IPS-11a (cell line): ENCODE measurements around the gene KIAA1671.

ENCODE experiments used
- H3K4me3 ChIP-seq: one replicate; pipeline ENCODE4 v1.5.1; 2013; ENCODE audit warnings: low read depth, low read length, control low read depth

Gene KIAA1671

DNA sequence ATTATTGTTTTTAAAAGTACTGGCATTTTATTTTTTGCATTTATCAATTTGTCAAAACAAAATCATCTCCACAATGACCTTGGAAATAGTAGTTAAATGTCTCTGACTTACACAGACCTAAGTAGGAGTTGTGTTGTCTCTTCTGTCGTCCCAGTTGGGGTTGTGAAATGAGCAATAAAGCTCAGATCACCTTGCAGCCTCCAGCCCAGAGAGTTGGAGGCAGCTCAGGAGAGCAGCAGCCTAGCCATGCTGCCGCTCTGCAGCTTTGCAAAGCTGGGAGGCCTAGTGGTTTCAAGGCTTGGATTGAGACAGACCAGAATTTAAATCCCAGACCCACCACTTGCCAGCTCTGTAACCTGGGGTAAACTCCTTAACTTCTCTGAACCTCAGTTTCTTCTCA lies 181.9 kb downstream of the KIAA1671 start:
- no peak overlapping the region for H3K4me3 ChIP-seq

DNA sequence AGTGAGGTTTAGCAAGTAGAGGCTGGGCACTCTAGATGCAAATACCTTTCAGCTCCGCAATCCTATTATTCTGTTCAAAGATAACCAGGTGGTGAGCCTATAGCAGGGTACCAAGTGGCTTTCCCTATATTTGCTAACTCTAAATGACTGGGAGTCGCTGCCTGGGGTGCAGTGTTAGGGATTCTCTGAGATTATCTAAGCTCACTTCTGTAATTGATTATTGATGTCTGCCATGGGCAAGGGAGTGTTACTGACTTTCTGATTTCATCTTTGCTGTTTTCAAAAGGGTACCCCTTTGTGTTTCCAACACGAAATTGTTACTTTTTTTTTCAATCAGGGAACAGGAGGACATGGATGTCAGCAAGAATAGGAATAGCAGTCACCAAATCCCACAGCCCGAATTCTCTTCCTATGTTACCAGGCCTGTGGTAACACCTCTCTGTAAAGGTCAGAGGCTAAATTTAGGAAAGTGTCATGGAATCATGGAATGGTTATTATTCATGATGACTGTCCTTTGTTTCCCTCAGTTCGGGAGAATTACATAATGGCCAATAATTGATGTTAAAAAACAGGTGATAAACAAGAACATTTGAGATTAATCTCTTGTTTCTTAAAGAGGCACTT lies 184.5 kb downstream of the KIAA1671 start:
- H3K4me3 ChIP-seq = no peak overlapping the region

DNA sequence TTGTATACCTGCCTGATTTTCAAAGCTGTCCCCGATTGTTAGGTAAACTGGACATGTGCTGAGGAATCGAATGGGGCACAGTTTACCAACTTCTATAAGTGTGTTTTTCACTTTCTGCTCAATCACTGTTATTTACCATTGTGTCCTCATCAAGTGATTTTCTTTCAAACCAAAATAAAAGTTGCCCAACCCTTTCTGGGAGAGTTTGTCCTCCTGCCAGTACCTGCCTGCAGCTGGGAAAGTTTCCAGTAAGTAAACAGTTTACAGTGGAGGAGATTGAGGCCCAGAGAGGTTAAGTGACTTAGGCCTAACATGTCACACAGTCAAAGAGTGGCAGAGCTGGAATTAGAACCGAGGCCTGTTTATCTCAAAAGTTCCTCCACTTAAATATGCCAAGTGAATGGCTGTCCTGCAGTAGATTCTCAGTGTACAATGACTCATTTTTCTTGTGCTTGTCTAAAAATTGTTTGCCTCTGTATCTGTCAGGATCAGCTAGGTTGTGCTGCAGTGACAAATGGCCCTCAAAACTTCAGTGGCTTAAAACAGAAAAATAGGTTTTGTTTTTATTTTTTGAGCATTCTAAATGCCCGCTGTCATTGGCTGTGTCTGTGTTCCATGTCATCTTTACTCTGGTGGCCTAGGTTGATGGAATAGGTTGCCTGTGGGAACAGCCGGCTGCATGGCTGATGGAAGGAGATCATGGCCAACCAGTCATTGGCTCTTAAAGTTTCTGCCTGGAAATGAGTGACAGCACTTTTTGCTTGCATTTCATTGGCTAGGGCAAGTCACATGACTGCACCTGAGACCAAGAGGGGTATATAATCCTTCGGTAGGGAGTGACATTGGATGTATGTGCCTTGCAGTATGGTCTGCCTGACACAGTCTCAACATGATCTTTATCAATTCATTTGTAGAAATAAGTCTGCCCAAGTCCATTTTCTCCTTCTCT lies 185.3 kb downstream of the KIAA1671 start:
- H3K4me3 ChIP-seq = no peak overlapping the region

DNA sequence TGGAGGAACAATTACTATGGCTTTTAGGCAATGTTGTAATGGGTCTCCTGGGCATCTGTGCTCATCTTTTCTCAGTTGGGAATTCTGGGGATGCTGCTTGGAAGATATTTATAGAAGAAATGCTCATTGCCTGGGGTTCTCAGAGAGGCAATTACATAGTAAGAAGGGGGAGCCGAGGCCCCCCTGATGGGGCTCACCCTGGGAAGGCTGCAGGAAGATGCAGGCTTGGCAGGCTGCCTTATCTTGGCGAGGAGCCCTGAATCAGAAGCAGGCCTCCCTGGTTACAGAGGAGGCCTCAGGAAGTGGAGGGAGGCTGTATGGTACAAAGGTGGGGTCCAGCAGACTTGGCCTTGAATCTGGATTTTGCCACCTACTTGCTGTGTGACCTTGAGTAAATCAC lies 186.5 kb downstream of the KIAA1671 start:
- no peak overlapping the region for H3K4me3 ChIP-seq

DNA sequence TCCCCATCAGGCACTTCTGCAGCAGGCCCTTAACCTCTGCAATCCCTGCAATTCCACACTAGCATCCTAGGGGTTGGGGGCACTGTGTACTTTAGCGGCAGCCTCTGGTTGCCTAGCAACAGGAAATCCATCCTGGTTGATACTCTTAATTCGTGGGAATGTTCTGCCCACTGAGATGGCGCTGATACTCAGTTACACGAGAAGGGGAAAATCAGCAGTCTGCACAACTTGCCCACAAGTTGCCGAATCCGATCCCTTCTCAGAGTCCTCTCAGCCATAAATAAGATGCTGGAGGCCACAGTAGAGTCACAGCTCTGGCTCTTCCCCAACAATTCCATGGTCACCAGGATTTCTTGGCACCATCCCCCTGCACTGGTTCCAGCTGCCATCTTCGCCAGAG lies 189.6 kb downstream of the KIAA1671 start:
- H3K4me3 ChIP-seq = no peak overlapping the region

DNA sequence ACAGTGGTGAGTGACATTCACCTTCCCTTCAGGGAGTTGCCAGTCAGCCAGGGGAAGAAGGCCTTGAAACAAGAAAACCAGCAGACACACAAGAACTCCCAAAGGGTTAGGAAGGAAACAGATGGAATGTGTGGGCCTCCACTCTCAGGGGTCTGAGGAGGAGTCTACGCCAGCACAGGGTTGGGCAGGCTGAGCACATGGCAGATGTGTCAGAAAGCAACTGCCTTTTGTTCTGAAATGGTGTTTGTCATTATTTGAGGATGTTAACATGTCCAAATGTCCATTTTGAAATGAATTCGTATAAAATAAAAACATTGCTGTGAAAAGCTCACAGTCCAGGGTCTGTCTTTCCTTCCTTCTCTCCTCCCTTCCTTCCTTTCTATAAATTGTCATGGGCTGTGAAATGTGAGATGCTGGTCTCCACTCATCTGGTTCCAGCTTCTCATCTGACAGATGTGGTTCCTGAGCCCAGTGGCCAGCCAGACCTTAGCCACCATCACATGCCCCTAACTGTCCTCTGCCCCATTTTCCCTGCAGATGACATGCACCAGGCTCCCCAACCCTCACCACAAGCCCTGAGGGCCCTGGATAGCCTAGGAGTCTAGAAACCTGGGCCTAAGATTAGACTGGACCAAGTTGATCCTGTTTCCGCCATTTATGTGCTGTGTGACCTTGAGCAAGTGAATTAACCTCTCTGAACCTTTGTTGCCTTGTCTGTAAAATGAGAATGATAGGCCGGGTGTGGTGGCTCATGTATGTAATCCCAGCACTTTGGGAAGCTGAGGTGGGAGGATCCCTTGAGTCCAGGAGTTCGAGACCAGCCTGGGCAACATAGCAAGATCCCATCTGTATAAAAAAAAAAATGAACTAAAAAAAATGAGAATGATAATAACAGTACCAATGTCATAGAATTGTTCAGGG lies 190.9 kb downstream of the KIAA1671 start:
- H3K4me3 ChIP-seq = no peak overlapping the region

DNA sequence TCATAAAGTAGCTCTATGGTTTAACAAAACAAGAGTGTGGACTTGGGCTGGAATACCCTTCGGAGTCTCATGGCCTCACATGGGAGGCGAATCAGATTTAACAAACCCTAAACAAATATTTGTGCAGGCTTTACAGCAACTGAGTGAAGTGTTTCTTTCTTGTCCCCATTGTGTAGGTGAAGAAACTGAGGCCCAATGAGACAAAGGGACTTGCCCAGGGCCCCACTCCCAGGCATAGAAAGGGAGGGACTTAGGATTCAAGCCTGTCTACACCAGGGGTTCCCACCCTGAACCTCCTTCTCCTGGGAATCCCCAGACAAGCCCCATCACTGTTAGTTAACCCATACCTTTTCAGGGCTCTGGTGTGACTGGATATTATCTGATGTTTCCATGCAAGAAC lies 192.0 kb downstream of the KIAA1671 start:
- no peak overlapping the region for H3K4me3 ChIP-seq

DNA sequence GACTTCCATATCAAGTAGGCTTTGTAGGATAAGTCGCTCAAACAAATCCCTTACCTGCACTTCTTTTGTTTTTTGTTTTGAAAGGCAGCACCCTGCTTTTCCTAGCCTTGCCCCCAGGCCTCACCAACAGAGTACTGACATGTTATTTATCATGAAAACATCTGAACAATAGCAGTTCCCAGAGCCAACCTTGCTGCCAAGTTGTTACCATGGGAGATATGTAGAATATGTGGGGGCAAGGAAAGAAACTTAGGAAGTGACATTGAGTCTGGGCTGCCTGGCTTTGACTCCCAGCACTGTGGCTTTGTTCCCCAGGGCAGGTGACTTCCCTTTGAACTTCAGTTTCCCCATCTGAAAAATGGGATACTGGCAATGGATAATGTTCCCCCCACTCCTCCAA lies 193.8 kb downstream of the KIAA1671 start:
- H3K4me3 ChIP-seq = no peak overlapping the region

DNA sequence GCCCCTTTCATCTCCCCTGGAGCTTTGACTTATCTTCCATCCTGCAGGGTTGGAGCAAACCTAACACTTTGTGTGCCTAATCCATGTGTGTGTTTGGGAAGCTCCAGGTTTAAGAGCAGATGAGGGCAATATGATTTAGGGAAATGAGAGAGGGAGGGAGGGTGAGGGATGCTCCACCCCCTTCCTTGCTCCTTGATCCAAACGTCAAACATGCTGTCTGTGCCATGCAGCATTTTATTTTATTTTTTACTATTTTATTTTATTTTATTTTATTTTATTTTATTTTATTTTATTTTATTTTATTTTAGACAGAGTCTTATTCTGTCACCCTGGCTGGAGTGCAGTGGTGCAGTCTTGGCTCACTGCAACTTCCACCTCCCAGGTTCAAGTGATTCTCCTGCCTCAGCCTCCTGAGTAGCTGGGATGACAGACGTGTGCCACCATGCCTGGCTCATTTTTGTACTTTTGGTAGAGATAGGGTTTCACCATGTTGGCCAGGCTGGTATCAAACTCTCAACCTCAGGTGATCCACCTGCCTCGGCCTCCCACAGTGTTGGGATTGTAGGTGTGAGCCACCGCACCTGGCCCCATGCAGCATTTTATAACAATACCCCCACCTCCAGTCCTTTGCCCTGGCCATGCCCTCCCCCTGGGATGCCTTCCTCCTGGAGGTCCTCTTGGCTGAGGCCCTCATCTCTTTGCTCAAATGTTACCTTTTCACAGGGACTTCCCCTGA lies 194.6 kb downstream of the KIAA1671 start:
- H3K4me3 ChIP-seq = no peak overlapping the region

DNA sequence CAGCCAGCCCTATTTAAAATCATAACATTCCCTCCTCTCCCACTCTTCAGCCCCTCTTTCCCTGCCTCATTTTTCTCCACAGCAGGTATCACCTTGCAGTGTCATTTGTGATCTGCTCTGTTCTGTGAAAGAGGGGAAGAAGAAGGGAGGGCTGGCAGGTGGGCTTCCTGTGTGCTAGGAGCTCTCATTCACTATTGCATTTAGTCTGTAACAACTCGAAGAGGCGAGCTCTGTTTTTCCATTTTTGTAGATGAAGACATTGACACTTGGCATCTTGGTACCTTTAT lies 195.1 kb downstream of the KIAA1671 start:
- no peak overlapping the region for H3K4me3 ChIP-seq

DNA sequence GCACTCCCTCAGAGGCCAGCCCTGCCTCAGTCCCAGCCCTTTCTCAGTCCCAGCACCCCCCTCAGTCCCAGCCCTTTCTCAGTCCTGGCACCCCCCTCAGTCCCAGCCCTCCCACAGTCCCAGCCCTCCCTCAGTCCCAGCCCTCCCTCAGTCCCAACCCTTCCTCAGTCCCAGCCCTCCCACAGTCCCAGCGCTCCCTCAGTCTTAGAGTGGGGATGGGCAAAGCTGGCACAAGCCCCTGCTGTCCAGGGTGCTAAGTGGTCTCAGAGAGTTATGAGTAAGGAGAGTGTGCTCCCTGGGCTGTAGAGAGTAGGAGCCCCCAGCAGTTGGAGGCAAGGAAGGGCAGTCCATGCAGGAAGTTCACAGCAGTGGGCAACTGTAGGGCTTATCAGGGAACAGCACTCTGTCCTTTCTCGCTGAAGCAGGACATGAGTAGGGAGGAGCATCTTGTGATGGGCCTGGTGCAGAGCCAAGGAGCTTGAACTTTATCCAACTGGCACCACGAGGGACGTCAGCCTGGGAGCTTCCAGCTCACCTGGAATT lies 195.7 kb downstream of the KIAA1671 start:
- no peak overlapping the region for H3K4me3 ChIP-seq

DNA sequence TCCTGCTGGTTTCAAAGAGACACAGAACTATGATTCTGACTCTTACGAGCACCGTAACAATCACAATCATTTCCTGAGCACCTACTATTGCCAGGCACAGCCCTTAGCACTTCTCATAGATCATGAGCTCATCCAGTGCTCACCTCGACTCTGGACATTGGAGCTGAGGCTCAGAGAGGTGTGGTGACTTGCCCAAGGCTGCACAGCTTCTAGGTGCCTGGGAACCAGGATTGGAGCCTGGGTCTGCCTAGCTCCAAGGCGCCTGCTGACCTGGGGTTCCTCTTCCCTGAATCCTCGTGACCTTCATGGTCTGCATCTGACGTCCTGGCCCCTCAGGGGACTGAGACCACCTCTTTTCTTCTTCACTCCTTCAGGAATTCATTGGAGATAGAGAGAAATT lies 196.5 kb downstream of the KIAA1671 start:
- no peak overlapping the region for H3K4me3 ChIP-seq

DNA sequence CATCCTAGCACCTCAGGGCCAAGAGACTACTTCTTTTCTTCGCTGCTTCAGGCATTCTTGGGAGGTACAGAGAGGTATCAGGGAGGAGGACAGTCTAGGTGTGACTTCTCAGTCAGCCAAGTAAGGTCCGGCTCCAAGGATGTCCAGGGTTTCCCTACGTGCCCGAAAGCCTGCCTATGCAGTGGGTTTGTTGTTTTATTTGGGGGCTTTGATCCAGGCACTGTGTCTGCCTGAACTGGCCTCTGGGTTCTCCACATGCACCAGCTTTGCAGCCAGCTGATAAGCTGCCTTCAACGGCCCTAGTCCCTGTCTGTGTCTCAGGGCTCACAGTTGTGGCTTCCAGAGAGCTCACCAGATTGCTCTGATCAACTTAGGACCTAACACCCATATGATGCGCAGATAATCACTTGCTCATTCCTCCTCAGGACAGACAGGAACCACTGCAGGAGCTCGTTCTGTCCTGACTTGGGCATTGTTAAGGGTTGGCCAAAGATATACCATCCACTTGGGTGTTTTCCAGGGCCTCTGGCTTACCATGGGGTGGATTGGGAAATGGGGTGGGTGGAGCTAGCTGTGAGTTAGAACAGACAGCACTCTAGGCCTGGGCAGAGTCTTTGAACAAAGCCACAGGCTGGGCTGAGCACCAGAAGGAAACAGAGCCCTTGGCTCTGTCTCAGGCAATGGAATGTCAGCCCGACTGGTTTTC lies 201.6 kb downstream of the KIAA1671 start:
- no peak overlapping the region for H3K4me3 ChIP-seq

DNA sequence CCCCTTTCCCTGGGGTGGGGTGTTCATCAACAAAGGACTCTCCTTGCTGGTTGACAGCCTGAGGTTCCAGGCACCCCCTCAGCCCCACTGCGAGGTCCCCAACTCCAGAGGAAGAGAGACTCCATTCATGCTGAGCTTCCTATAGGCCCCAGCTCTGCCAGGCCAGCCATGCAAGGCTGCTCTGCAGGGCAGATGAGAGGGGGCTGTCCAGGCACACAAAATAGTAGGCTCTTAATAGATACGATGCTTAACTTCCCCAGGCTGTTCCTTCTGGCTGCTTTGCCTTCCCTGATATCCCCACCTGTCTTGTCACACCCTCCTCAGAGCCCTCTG lies 202.1 kb downstream of the KIAA1671 start:
- H3K4me3 ChIP-seq = no peak overlapping the region

DNA sequence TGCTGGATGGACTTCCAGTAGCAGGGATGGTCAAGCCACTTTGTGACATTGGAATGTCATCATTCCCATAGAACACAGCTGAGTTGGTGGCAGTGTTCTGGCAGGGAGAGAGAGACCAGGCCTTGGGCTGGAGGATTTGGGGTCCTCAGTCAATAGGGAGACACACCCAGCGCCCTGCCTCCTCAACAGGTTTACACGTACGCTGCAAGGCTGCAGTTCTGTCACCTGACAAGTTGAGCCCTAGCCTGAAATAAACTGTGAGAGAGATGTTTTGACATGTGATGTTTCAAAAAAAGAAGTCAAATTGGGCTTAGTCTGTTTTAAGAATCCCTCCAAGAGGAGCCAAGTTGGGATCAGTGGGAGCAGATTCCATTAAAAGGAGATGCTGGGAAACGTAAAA lies 204.2 kb downstream of the KIAA1671 start:
- no peak overlapping the region for H3K4me3 ChIP-seq

DNA sequence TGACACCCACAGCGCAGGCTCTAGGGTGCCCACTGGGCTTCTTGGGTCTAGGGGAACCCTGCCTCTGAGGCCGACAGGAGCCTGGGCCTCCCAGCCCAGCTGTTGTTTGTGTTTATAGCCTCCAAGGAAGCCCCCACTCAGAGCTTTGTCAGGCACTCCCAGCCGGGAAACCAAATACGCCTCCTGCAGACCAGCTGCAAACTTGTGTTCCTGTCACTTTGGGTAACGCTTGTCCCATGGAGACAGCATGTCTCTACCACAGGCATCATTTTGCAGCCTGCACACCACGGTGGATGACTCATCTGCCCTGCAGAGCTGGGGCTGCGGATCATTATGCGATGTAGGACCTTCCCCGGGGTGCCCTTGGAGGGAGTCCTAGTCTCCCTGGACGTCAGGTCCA lies 206.5 kb downstream of the KIAA1671 start:
- no peak overlapping the region for H3K4me3 ChIP-seq

DNA sequence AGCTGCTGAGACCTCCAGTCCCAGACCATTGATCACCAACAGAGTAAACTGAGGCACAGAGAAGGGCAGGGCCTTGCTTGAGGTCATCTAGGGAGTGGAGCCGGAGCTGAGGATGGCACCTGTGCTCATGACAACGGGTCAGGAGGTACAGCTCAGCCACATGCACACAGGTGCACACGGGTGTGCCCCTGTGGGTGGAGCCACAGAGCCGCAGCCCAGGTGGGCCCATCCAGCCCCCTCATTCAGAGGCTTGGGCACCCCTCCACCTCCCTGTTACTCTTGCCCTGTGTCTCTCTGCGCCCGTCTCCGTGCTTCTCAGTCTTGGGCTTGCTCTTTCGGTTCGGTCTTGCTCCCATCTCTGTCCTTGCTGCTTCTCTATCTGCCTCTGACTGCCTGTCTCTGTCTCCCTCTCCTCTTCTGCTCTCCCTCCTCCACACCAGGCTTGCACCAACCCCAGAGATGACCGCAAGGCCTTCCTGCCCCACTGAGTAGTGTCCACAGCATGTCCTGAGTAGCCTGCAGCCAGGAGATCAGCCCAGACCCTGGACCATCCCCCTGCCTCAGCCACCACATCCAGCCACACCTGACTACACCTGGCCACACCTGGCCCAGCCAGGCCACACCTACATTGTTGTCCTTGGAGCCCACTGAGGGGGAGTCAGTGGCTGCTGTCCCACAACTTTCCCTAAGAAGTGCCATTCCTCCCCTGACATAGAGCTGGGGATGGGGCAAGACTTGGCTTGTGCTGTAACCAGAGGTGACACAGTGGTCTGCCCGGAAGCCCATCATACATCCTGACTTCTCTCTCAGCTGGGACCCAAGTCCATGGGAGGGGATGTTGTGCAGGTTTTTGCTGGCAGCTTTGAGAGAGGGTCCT lies 207.8 kb downstream of the KIAA1671 start:
- no peak overlapping the region for H3K4me3 ChIP-seq

DNA sequence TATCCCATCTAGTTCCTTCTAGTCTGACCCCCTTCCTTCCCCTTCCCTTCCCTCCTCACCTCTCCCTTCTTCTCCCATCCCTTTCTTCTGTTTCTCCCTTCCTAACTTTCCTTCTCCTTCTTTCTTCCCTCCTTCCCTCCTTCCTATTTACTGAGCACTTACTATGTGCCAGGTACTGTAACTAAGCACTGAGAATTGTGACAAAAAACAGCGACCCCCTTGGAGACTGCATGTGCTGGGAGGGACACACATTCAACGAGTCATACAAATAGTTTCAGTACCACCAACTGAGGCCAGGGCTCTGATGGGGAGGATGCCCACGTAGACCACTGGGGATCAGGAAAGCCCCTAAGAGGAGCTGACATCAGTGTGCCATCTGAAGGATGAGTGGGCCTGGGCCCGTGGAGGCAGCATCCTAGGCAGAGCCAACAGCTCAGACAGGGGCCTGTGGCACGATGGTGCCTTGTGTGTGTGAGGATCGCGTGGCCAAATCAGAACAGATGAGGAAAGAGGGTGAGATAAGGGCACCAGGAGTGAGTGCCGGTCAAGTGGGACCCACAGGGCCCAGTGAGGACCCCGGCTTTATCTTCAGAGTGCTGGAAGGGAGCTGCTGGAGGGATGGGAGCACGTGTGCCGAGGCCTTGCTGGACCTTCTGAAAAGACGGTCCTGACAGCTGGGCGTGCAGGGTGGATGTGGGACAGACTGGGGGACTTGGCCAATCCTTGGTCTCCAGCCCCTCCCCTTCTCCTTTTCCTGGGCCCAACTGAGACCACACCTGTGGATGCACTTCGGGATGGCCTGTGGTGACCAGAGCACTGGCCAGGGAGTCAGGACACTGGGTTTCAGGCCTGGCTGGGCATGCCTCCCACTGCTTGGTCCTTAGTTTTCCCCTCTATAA lies 208.8 kb downstream of the KIAA1671 start:
- H3K4me3 ChIP-seq = no peak overlapping the region
